OCI-LY7 (cell line): ENCODE measurements around the gene PARP12.

ENCODE experiments used
- CTCF ChIP-seq: fragments of 200-600 bp; sonication (generic); conservative IDR thresholded peaks from 2 replicates; pipeline ENCODE4 v1.5.1; 2014; ENCODE audit warnings: mild to moderate bottlenecking, antibody characterized with exemption, low read length, moderate library complexity, mixed read lengths
- EZH2phosphoT487 ChIP-seq: fragments of 200-600 bp; sonication (generic); IDR thresholded peaks from 2 replicates; pipeline ENCODE4 v1.6.1; 2018; ENCODE audit warnings: low read depth, borderline replicate concordance, mild to moderate bottlenecking, mixed run types, antibody characterized with exemption, low read length, moderate library complexity, mixed read lengths

GRCh38 chr7:140019606-140020005 lies 43.1 kb downstream of the PARP12 start:
- TF ChIP-seq CTCF (no peak), EZH2phosphoT487 (no peak)
